ENCODE data around the gene SPIRE1.

Gene SPIRE1

DNA sequence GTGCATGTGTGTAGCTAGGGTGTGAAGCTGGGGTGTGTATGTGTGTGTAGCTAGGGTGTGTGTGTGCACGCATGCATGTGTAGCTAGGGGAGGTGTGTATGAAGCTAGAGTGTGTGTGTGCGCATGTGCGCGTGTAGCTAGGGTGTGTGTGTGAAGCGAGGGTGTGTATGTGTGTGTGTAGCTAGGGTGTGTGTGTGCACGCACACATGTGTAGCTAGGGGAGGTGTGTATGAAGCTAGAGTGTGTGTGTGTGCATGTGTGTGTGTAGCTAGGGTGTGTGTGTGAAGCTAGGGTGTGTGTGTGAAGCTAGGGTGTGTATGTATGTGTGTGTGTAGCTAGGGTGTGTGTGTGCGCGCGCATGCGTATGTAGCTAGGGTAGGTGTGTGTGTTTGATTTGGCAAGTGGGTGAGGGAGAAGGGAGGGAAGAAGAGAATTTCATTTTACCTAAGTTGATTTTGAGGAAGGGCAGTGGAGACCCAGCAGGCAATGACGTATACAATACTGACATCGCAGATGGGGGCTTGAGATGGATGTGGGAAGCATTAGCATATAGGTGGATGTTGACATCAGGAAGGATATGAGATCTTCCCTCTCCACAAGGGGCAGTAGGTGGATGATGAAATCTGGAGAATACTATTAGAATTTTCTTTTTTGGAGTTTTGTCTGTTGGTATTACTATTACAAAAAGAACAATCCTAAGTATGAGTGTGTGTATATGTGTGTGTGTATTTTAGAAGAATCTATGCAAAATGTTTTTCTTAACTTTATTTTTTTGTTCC is 179.4 kb downstream of the SPIRE1 start:
- no peak for DNase-seq

DNA sequence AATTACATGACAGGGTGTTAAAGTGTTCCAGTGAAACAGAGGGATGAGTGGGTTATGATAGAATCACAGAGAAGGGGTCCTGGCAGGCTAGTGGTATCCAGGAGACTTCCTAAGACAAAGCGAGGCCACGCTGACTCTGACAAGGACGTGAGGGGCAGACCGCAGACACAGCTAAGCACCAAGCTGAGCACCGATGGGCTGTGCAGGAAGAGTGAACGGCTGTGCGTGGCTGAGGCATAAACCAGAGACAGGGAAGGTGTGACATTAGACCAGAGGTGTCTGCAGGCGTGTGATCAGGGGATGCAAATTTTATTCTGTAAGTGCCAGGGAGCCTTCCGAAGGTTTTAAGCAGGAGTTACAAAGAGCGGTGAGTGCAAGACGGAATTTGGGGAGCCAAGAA is 180.3 kb downstream of the SPIRE1 start:
- DNase-seq, result no peak

DNA sequence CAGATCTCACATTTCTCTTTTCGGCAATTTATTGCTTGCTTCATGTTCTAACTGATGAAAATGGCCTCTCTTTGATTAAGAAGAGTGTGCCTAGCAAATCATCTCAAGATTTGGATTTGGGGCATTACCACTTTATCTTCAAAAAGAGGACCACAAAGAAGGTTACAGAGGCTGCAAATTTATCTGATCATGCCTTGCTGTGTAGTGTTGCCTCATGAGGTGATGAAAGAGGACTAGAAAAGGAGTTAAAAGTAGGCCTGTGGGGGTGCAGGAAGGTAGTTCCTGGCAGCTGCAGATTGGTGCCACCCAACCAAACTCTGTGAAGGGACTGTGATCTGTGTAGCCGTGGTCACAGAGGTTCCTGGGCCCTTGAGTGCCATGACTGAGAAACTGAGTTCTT is 181.0 kb downstream of the SPIRE1 start:
- no peak for DNase-seq

DNA sequence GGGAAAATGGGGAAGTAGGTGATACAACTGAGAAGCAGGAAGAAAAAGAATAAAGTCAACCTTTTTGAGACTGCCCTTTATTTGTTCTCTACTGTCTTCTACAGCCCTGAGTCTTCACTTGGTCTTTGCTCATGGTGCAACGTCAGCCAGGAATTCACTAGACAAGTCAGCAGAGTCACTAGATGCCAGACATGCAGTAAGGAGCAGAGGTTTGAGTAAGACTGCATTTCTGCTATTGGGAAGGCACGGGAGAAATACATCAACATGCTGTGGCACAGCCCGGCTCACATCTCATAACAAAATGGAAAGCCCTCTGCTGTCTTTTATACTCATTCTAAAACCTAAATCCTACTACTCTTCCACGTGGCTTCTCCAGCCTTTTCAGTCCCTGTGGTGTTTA is 183.0 kb downstream of the SPIRE1 start:
- no peak for DNase-seq

DNA sequence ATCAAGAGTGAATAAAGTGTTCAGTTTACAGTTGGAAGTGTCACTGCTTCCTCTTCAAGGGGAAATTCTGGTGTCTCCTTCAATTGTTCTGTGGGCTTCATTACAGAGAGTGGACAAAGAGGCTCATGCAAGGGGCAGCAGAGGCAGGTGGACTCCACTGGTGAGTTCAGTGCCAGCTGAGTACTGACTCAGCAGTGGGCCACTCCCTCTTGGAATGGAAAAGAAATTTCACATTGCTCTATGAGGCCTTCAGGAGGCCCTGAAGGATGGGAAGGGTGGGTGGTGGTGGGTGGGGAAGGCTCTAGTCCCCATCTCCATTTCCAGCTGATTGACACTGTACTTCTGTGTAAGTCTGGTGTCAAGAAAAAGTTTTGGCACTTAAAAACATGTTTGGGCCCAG is 183.8 kb downstream of the SPIRE1 start:
- no peak for DNase-seq

DNA sequence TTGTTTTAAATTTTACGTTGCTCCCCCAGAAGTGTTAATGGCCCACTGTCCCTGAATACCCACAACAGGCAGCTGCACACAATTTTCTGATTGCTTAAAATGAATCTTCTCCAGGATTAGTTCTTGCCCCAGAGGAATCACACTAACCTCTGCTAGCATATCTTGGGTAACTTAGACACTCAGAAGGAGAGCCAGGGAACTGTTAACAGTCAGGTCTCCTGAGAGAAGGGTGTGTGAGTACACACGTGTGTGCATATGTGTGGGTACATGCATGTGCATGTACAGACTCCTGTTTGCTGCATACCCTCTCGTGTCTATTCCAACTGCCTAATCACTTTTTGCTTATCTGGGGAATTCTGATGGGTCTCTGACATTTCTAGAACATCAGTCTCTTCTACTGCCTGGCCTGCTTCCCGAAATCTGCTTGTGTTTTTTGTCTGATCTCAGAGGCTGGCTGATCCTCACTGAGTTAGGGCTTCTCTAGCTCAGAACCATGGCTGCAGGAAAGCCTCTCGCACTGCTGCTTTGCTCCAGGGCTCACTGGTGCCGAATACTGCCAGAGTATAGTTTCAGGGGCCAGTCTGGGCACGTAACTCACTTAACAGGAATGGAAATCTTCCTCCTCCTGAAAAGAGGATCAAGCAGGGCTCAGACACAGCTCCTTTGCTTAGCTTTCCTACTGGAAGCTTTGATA is 187.4 kb downstream of the SPIRE1 start:
- DNase-seq, result peak; percentile 13

DNA sequence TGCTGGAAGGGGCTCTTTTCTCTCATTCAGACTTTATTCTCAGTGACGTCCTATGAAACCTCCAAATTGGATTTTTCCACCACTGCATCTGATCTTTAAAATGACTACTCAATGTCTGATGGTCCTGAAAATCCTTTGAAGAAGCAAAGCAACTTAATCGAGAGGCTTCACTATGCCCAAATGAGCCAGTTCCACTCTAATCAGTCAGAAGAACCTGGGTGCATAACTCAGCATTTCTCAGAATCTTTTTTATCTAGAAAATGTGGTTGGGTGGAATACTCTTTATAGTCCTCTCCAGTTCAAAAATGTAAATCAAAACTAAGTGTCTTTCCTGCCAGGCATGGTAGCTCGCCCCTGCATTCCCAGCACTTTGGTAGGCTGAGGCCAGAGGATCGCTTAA is 189.5 kb downstream of the SPIRE1 start:
- DNase-seq, result no peak

DNA sequence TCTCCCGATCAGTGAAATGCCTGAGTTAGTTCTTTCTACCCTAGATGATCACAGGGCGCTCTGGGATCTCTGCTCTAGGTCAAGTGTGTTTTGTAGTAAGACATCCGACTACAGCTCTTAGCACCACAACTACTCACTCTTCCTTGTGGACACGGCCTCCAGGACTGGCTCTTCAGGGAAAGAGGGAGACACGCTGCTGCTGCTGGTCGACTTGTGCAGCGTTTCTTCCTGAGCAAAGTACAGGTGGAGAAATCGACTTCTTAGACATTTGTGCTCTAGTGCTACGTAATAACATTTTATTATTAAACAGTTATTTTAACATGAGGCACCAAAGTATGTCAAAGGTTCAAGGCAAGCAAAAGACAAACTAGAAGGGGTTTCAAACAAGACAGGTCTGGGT is 193.2 kb downstream of the SPIRE1 start:
- DNase-seq, result no peak

DNA sequence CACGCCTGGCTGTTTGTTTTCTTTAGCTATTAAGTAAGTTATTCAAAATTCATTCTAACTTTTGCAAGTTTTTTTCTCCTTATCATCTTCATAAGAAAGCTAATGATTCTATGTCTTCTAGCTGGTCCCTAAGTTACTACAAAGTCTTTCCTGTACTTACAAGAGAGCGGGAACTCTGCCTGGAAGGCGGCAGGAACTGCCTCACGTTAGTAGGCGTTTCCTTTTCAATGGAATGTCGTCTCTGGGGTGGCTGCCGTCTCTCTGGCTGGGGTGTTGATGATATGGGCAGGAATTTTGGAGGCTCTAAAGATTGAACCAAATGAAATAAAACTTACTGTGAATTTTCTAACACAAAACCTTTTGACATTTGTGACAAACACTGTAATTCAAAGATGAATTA is 194.7 kb downstream of the SPIRE1 start:
- DNase-seq, result no peak

DNA sequence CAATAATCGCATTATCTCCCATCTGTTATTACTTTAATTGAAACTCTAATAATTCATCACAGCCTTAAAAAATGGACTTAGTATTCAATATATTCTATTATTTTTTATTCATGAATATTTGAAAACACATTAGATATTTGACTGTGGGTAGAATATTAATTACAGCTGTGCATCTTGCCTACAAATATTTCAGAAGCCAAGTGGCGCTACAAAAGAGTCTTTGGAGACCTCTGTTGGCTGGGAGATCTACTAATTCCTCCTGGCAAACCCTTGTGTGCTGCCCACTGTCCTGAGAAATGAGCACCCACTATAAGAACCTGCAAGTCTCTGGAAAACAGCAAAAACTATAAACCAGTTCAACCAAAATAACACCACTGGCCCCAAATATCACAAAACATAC is 195.7 kb downstream of the SPIRE1 start:
- no peak for DNase-seq

DNA sequence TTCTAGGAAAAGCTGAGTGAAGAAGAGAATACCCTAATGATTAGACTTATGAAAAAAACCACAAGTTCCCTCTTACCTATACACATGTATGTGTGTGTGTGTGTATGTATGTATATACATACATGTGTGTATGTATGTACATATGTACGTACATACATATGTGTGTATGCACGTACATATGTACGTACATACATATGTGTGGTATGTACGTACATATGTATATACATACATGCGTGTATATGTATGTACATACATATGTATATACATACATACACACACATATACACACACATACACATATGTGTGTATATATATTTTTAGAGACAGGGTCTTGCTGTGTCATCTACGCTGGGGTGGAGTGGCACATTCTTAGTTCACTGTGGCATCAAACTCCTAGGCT is 196.6 kb downstream of the SPIRE1 start:
- no peak for DNase-seq

DNA sequence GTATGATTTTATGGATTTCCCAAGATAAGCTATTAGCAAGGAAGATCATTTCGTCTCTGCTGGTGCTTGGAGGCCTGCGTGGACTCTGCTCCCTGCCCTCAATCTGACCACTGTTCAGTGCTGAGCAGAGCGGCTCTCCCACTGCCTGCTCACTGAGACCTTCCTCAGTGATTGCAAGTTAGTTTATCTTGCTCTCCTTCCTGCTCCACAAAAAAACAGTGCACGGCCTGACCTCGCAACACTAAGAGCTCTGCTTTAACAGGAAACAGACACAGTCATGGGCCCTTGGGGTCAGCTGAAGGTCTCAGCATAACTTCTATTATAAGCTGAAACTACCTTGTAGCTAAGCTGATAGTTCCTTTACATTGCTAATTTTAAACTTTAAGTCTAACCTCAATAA is 197.0 kb downstream of the SPIRE1 start:
- no peak for DNase-seq

DNA sequence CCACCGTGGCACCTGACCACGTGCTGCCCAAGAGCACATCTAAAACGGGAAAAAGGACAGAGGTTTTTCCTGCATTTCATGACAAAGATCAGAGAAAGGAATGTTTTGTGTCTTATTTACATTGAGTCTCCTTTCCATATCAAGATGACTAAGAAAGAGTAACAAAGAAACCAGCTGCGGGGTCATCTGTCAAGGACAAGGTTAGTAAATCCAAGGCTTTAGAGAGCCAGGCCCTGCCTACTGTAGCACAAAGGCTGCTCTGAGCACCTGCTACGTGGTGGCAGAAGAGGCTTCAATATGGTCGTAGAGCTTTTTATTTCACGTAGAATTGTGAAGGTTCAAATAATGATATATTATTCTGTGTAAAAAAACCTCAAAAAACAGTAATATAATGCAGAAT is 199.1 kb downstream of the SPIRE1 start:
- DNase-seq, result no peak

DNA sequence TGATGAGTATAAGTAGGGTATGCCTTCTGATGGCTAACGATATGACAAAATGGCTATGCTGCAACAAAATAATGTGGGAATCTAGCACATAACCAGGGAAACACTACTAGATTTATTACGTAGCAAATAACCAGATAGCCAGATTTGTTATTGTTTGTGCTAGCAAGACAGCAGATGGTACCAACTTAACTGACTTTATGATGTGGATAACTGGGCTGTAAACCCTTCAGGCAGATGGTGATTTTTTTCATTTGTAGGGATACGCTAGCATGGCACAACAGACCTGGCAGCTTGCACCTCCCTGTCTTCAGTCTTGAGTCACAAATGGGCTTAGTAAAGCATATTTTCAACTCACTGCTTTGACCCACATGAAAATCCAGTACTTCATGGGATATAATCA is 201.5 kb downstream of the SPIRE1 start:
- peak; percentile 89 for DNase-seq

DNA sequence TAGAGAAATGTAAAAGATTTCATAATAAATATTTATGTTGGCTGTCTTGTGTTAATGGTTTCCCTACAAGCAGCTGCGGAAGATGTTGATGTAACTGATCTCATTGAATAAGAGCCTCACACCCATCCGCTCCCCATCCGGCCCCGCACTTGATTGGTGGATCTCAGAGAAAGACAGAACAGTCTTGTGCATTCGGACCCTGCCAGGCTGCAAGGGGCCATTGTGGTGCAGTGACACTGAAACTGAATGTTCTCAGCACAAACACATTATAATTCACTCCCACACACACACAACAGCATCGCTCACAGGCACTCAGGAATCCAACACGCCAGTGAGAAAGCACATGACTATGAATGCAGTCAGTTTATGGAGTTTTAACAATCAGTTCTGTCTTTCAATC is 202.4 kb downstream of the SPIRE1 start:
- DNase-seq, result peak; percentile 68

DNA sequence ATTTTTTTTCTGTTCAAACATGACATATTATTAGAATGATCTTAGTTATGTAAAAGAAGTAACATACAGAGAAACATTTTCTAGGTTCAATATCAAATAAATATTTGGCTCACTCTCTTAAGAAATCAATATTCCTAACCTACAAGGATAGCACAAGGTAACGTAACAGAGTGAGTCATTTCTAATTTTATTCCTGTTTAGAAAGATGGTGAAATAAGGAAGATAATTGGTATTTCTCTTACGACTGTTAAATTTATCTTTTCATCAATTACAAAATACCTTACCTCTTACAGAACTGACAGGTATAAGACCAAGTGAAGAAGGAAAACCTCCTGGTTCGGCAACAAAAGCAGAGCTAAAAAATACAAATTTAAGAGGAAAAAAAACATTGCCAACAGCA is 205.1 kb downstream of the SPIRE1 start:
- DNase-seq, result no peak

DNA sequence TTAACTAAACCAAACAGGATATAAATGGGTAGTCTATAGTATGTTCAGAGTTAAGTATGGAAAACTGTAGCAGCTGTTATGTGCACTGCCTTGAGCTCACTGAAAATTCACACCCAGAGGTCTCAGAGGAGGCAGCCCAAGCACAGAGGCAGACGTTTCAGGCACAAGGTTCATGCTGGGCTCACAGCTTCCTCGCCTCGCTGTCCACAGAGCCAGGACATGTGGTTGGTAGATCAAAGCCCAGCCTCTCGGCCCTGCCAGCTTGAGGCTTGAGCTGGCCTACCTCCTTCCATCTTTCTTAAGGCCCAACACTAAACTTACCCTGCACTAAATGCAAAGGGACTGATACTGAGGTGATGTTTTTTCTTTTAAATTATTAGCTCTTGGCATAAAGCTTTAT is 206.5 kb downstream of the SPIRE1 start:
- no peak for DNase-seq

DNA sequence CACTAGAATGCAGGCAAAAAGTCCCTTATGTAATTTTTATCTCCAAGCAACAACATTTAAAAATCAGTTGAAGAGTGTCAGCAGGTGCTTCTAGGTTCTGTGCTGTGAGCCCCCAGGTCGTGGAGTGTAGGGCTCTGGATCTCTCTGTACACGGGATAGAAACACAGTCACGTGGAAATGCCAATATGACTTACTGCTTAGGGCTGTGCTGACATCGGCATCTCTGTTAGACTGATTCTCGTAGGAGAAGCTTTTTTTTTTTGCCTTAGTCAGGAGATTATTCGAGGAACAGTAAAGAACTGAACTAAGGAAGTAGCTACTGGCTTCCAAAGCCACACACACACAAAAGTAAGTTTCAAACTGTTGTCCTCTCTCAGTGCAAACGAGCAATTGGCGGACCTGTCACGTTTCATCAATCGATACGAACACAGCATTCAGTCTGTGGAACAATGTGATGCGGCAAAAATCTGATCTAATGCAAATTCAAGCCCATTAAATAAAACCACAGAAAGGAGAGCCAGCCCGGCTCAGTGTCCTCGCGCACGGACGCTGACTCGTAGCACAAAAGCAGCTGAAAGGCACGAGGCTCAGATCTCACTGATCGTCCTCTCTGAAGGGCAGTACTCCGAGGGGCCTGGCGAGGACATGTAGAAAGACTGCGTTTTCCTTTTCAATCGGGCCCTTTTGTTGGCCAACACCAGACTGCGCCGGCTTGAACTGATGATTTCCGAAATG is 208.7 kb downstream of the SPIRE1 start:
- no peak for DNase-seq

DNA sequence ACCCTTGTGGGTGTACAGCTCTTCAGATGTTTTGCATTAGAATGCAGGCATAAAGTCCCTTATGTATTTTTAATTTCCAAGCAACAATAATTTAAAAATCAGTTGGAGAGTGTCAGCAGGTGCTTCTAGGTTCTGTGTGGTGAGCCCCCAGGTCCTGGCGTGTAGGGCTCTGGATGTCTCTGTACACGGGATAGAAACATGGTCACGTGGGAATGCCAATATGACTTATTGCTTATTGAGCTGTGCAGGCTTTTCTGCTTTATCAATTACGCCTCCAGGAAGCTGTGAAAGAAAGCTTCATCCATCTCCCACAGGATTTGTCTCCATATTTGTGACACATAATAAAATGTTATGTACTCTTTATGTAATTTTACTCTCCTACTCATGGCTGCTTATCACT is 212.4 kb downstream of the SPIRE1 start:
- DNase-seq, result no peak

DNA sequence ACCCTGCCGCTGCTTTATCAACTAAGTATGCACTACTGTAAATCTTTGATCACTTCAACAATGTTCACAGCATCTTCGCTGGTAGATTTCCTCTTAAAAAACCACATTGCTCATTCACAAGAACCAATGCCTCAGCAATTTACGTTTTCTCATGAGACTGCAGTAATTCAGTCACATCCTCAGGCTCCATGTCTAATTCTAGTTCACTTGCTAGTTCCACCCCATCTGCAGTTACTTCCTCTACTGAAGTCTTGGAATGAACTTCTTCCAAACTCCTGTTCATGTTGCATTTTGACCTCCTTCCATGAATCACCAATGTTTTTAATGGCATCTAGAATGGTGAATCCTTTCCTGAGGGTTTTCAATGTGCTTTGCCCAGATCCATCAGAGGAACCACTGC is 214.4 kb downstream of the SPIRE1 start:
- no peak for DNase-seq

DNA sequence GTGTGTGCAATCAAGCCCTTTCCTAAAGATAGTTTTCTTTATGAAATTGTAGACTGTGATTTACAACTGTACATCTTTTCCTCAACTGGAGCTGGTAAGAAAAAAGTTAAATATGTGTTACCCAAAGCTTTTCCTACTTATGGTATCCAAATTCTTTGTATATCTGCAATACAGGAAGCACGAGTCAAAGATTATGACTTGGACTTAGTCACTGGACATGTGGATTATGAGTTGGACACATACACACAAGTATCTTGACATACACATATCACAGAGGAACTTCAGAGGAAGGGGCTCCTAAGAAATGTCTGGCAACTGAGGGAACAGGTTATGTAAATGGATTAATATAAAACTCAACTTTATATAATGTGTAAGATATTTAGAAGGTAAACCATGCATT is 215.0 kb downstream of the SPIRE1 start:
- no peak for DNase-seq

DNA sequence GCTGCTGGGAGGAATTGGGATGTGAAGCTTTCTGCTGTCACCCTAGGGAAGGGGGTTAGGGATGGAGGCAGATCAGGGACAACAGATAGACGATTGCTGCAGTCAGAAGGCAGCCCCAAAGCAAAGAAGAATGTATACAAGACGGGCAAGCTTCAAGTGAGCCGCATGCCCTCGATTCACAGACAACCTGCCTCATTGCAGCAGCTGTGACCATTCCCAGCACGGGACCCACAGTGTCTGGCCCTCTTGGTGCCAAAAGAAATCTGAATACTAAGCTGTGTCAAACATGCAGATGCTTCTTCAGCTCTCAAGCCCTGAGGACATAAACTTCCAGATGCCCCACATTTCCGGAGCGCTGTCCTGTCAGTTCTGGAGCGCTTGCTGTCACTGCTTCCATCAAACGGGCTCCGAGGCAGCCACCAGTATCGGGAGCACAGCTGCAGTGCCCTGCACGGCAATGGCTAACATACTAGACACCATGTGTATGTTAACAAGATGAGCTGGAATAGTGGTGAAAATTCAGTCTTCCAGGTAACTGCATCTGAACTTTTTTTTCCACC is 216.4 kb downstream of the SPIRE1 start:
- peak; percentile 13 for DNase-seq

DNA sequence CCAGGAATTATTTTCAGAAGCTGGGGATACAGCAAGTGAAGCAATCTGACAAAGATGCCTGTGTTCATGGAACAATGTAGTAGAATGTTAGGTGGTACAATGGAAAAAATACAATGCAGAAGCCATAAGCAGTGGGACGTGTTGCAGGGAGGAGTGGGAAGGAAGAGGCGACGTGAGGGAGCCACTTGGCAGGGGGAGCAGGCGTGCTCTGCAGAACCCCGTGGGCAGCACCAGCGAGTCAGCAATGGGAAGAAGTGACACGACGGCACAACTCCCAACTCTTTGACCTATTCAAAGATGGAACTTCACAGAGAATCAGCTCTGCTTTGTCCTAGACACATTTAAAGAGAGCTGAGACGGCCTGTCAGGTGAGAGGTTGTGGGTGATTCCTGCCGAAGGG is 219.7 kb downstream of the SPIRE1 start:
- no peak for DNase-seq

DNA sequence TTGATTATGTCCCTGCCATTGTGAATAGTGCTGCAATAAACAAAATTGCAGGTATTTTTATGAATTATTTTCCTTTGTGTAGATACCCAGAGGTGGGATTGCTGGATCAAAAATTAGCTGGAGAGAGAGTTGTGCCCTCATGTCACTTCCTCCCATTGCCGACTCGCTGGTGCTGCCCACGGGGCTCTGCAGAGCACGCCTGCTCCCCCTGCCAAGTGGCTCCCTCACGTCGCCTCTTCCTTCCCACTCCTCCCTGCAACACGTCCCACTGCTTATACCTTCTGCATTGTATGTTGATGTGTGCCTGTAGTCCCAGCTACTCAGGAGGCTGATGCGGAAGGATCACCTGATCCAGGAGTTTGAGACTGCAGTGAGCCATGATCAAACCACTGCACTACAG is 222.0 kb downstream of the SPIRE1 start:
- DNase-seq, result no peak
